HepG2 (cell line): ENCODE data around the gene PPDPF. TPM values are rescaled to one million over a fixed set of nuclear protein-coding genes. Genes with fewer than 3 reads are reported as not detected.

ENCODE experiments used
- ATAD3A ChIP-seq: sonication (generic); formaldehyde crosslinking; IDR thresholded peaks from 2 replicates; pipeline ENCODE4 v1.4.0; 2020; ENCODE audit warnings: missing genetic modification reagents
- CBX2 ChIP-seq, 2 experiments: fragments of 200-600 bp in 1 of 2; sonication (generic); formaldehyde crosslinking in 1 of 2; IDR thresholded peaks; 2 replicates each; pipeline versions ENCODE4 v1.7.0 to v1.8.1; 2018 to 2022; ENCODE audit warnings: low read depth in 2 of 2, low read length in 1 of 2, mild to moderate bottlenecking in 1 of 2, missing genetic modification reagents in 1 of 2
- DR1 ChIP-seq: sonication (generic); formaldehyde crosslinking; IDR thresholded peaks from 2 replicates; pipeline ENCODE4 v1.8.0; 2021; ENCODE audit warnings: mild to moderate bottlenecking, missing genetic modification reagents, inconsistent platforms
- HNRNPLL ChIP-seq: fragments of 200-400 bp; formaldehyde crosslinking; IDR thresholded peaks from 2 replicates; pipeline ENCODE4 v1.6.1; 2017; ENCODE audit warnings: mild to moderate bottlenecking, low read depth, low read length; ENCODE audit not compliant: poor library complexity, severe bottlenecking
- HNRNPUL1 ChIP-seq: fragments of 200-400 bp; formaldehyde crosslinking; IDR thresholded peaks from 2 replicates; pipeline ENCODE4 v1.6.1; 2017; ENCODE audit warnings: low read depth, mild to moderate bottlenecking, low read length, moderate library complexity
- IKZF1 ChIP-seq: fragments of 450-650 bp; IDR thresholded peaks from 2 replicates; pipeline ENCODE4 v1.7.1; 2016
- KLF16 ChIP-seq, 2 experiments: sonication (generic) in 1 of 2; formaldehyde crosslinking in 1 of 2; IDR thresholded peaks; 2 replicates each; pipeline versions ENCODE4 v1.6.1 to v1.8.0; 2016 to 2023; ENCODE audit warnings: missing genetic modification reagents in 2 of 2, missing compliant biosample characterization in 1 of 2
- MAF1 ChIP-seq: sonication (generic); formaldehyde crosslinking; IDR thresholded peaks from 2 replicates; pipeline ENCODE4 v1.5.0; 2020; ENCODE audit warnings: missing genetic modification reagents, borderline replicate concordance
- MXD1 ChIP-seq: sonication (generic); formaldehyde crosslinking; IDR thresholded peaks from 2 replicates; pipeline ENCODE4 v1.4.0; 2020; ENCODE audit warnings: mild to moderate bottlenecking, missing genetic modification reagents
- RAD51 ChIP-seq: fragments of 450-650 bp; IDR thresholded peaks from 2 replicates; pipeline ENCODE4 v1.6.1; 2016; ENCODE audit warnings: borderline replicate concordance
- SKI ChIP-seq: fragments of 450-650 bp; IDR thresholded peaks from one replicate; pipeline ENCODE4 v1.6.1; 2018; ENCODE audit warnings: mild to moderate bottlenecking; ENCODE audit not compliant: partially characterized antibody
- SOX13 ChIP-seq, 3 experiments: fragments of 450-650 bp in 1 of 3; sonication (generic) in 1 of 3; formaldehyde crosslinking in 1 of 3; IDR thresholded peaks in 2 of 3; conservative IDR thresholded peaks in 1 of 3; 2 replicates each; pipeline versions ENCODE4 v1.5.0 to v1.6.1; 2016 to 2020; ENCODE audit warnings: antibody characterized with exemption in 1 of 3, mild to moderate bottlenecking in 1 of 3, missing compliant biosample characterization in 1 of 3, missing genetic modification reagents in 1 of 3, moderate library complexity in 1 of 3
- XBP1 ChIP-seq: sonication (generic); formaldehyde crosslinking; IDR thresholded peaks from 2 replicates; pipeline ENCODE4 v1.5.0; 2020; ENCODE audit warnings: missing genetic modification reagents
- ZNF143 ChIP-seq: sonication (generic); formaldehyde crosslinking; IDR thresholded peaks from 2 replicates; pipeline ENCODE4 v1.4.0; 2020; ENCODE audit warnings: missing genetic modification reagents
- ZNF264 ChIP-seq: sonication (generic); formaldehyde crosslinking; IDR thresholded peaks from 2 replicates; pipeline ENCODE4 v1.4.0; 2020; ENCODE audit warnings: missing genetic modification reagents
- ZNF589 ChIP-seq: sonication (generic); formaldehyde crosslinking; conservative IDR thresholded peaks from 2 replicates; pipeline ENCODE4 v1.8.0; 2022; ENCODE audit warnings: mild to moderate bottlenecking, moderate library complexity, missing genetic modification reagents
- ZNF609 ChIP-seq: sonication (generic); formaldehyde crosslinking; IDR thresholded peaks from 2 replicates; pipeline ENCODE4 v1.4.0; 2020; ENCODE audit warnings: mild to moderate bottlenecking, missing genetic modification reagents, borderline replicate concordance
- ZNF687 ChIP-seq: sonication (generic); formaldehyde crosslinking; IDR thresholded peaks from 2 replicates; pipeline ENCODE4 v1.5.1; 2020; ENCODE audit warnings: mild to moderate bottlenecking, missing genetic modification reagents, moderate library complexity
- ZNF792 ChIP-seq: IDR thresholded peaks from 2 replicates; pipeline ENCODE4 v1.6.1; 2016
- ZSCAN29 ChIP-seq: sonication (generic); formaldehyde crosslinking; conservative IDR thresholded peaks from 2 replicates; pipeline ENCODE4 v1.4.0; 2020; ENCODE audit warnings: mild to moderate bottlenecking, missing genetic modification reagents
- polyA plus RNA-seq, 8 experiments: library from polyadenylated mRNA; depleted of rRNA in 3 of 8; stranded (reverse) in 7 of 8; unstranded in 1 of 8; fragments of >200 nt; fragmentation: Illumina TruSeq in 4 of 8; extraction: Trizol in 4 of 8; gene quantifications; 2 replicates each; pipeline versions ENCODE4 v1.2.1 to v1.2.3, GENCODE V29; 2011 to 2016; ENCODE audit warnings: low read depth in 4 of 8, missing spikeins in 1 of 8, mixed read lengths in 1 of 8; ENCODE audit not compliant: insufficient read depth in 1 of 8
- total RNA-seq, 5 experiments: library from RNA; depleted of rRNA; stranded (reverse); fragments of >200 nt; fragmentation: Illumina TruSeq; extraction: Trizol; gene quantifications; 2 replicates each; pipeline ENCODE4 v1.2.3, GENCODE V29; 2016; ENCODE audit warnings: low read depth in 1 of 5

Gene PPDPF
- total and polyA plus RNA-seq, 2 of the 13 experiments (the other 11 are each of a cell fraction or from before 2014, with no cell fraction given): 1.8 to 7.0 TPM

GRCh38 chr20:63540417-63541186, 20.0 kb downstream of the PPDPF start (continued):
- peak; percentile 77 for TF ChIP-seq ZNF687
- TF ChIP-seq ZNF143: no peak
- TF ChIP-seq HNRNPLL: peak; percentile 2
- no peak for TF ChIP-seq RAD51
- TF ChIP-seq ZSCAN29: no peak
- TF ChIP-seq HNRNPUL1: no peak
- TF ChIP-seq CBX2 (IDR thresholded peaks at IDR 0.05; ENCODE audit: low read depth, low read length): no peak
- peak; percentile 47; the same call in 1 of the 2 replicates for TF ChIP-seq CBX2 (CRISPR knock-in tag; IDR thresholded peaks at IDR 0.05; ENCODE audit: low read depth)
- no peak for TF ChIP-seq SOX13 (IDR thresholded peaks at IDR 0.05)
- TF ChIP-seq SOX13 (CRISPR knock-in tag; conservative IDR thresholded peaks at IDR 0.05 in 1 of 2, IDR thresholded peaks at IDR 0.05 in 1 of 2): no peak
- no peak for TF ChIP-seq MAF1 (CRISPR knock-in tag)
- no peak for TF ChIP-seq ZNF609 (CRISPR knock-in tag)
- TF ChIP-seq XBP1 (CRISPR knock-in tag): no peak
- 0 out of 4 replicates have a peak, but pooled peaks of 1 of the 2 experiments have one; percentile 76 for TF ChIP-seq KLF16 (CRISPR knock-in tag; IDR thresholded peaks at IDR 0.05)
- TF ChIP-seq SKI: no peak
- no peak for TF ChIP-seq ZNF264
- no peak for TF ChIP-seq DR1 (CRISPR knock-in tag)
- TF ChIP-seq IKZF1: no peak
- 0 out of 2 replicates have a peak, but pooled peaks have one; percentile 71 for TF ChIP-seq MXD1 (CRISPR knock-in tag)
- TF ChIP-seq ZNF589 (CRISPR knock-in tag): no peak
- TF ChIP-seq ATAD3A (CRISPR knock-in tag): no peak
- no peak for TF ChIP-seq ZNF792 (CRISPR knock-in tag)
